HG03460 (cell line): ENCODE data around the gene FXR2.
"Not testable (repeated sequence)": the region's sequence is repeated elsewhere in the genome, so short reads cannot be mapped to it uniquely, and the experiment has no call there.

Source experiments
- ATAC-seq: cut with Tn5 transposase; IDR thresholded peaks from one replicate; pipeline ENCODE4 v1.9.1; 2021; ENCODE audit not compliant: unreplicated experiment

FXR2 gene

GRCh38 chr17:7629939-7630571 is 15.4 kb upstream of the FXR2 start, which contains the start of gene SHBG:
TSS of gene SHBG (plus strand) at chr17:7630135. CDS start at chr17:7630173, 38 bp downstream.
- no peak for ATAC-seq

DNA sequence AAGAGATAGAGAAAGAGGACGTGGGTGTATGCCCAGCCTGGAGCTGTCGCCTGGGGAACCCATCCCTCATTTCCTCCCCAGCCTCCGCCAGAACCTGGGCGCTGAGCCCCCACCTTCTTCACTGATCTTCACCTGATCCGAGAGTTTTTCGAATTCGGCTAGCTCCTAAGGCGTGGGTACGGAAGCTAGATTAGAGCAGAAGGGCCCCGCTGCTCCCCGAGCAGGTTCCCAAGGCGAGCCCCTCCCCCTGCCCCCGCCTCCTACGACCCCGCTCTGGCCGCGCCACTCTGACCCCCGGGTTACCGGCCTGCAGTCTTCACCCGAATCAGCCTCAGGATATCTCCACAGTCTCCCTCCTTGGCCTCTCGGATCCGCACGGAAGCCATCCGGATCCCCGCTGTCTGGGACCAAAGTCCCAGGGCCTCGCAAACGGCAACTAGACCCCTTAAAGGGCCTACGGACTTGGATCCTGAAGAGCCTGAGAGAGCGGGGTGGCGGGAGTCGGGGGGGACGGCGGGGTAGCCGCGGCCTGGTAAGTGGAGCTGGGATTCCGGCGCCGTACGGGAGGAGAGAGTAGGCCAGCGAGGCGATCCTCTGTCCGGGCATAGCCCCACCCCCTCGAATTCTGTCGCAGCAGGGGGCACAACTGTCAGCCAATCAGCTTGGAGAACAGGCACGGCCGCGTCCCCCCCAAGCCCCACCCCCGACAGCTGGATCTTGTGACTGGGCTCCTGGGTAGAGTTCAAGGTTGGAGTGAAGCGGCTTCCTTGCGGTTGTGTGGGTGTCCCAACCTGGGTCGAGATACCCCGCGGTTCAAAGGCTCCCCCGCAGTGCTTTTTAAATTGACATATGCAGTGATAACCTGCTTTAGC is 12.8 kb upstream of the FXR2 start, which contains the start of gene SAT2:
Gene SAT2 (minus strand): TSS at position 572 of the 872 bp plus-strand sequence. CDS start 186 bp downstream, at position 386.
- peak; percentile 77 for ATAC-seq

- ATAC-seq: no peak
Measured at GRCh38 chr17:7626956-7627249, 12.2 kb upstream of the FXR2 start.

GRCh38 chr17:7626307-7626706 is 11.6 kb upstream of the FXR2 start:
- no peak for ATAC-seq

- not testable (repeated sequence) for ATAC-seq
Measured at GRCh38 chr17:7625749-7626148, 11.1 kb upstream of the FXR2 start.

- no peak for ATAC-seq
Measured at GRCh38 chr17:7623661-7624060, 9.0 kb upstream of the FXR2 start.

DNA sequence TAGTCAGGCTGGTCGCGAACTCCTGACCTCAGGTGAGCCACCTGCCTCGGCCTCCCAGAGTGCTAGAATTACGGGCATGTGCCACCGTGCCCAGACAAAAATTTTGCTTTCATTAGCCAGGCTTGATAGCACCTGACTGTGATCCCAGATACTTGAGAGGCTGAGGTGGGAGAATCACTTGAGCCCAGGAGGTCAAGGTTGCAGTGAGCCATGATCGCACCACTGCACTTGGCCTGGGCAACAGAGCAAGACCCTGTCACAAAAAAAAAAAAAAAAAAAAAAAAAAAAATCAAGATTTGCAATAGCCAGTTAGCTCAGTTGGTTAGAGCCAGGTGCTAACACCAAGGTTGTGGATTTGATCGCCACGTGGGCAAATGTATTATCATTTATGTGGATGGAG is 6.1 kb upstream of the FXR2 start:
- ATAC-seq: no peak

DNA sequence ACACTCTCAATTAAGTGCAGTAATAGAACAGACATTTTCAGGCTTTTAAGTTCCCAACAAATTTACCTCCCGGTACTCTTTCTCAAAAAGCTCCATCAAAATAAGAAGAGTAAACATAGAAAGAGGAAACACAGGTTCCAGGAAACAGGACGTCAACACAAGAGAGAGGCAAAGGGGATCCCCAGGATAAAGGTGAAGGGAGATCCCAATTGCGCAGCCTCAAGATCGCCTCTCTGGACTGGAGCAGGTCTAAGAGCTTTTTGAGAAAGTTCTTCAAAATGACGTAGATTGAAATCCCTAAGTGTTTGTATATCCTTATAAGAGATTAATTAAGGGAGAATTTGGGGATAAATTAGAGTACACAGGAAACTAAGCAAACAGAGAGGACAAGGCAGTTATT is 3.9 kb upstream of the FXR2 start:
- no peak for ATAC-seq

GRCh38 chr17:7615265-7615747 is 609 bp upstream of the FXR2 start:
- no peak for ATAC-seq

DNA sequence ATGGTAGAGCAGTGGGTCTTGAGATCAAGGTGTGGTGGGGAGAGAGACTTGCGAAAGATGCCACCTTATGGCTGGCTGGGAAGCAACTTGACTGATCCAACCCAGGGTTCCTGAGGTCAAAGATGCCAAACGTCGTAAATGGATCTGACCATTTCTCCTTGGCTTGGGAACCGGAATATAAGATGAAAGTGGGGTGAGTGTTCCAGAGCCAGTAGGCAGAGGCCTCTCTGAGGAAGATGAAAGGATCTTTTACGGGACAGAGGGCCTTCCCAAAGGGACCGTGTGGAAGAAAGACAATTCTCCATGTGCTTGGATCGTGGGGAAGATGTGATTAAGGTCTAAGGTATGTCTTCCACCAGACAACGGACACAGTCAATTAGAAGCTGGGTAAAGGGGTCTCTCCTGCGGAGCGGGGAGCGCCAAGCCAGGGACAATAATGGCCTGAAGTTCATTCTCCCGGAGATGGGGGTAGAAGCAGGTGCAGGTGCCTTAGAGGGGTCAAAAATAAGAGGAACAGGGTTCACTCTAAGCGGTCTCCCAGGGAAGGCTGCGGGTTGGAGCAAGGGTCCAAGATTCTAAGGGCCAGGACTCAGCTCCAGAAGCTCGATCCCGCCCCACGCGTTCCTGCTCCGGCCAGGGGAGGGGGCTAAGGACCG is 800 bp downstream of the FXR2 start:
- ATAC-seq: no peak

DNA sequence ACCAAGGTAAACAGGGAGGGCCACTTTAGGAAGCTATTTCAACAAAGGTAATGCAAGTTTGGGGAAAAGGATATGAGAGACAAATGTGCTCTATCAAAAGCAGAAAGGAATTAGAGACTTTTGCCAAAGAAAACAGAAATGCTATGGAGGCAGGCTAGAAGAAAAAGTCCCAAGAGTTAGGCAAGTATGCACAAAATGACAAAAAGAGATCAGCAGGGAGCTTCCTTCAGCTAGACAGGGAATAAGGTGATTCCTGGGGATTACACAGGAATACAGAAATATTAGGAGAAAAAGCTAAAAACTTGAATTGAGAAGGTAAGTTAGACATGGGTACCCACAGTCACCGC is 2.4 kb downstream of the FXR2 start:
- ATAC-seq: no peak

- ATAC-seq: no peak
Measured at GRCh38 chr17:7611635-7612293, 2.9 kb downstream of the FXR2 start.

DNA sequence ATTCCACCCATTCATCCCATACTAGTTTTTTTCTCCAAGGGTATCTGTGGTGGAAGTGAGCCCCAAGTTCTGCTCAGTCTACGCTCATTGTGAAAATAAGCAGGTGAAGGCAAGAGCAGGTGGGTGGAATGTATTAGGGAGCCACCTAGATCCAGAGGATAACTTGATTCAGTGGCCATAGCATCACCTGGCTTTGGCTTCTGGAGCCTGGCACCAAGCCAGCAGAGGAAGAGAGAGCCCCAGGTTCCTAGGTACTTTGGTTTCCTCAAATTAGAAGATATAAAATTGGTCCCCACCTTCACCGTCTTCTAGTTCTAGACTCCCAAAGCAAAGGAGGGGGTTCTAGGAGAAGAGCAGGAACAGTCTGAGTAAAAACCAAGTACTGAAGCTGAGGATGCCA is 4.1 kb downstream of the FXR2 start:
- ATAC-seq: no peak

DNA sequence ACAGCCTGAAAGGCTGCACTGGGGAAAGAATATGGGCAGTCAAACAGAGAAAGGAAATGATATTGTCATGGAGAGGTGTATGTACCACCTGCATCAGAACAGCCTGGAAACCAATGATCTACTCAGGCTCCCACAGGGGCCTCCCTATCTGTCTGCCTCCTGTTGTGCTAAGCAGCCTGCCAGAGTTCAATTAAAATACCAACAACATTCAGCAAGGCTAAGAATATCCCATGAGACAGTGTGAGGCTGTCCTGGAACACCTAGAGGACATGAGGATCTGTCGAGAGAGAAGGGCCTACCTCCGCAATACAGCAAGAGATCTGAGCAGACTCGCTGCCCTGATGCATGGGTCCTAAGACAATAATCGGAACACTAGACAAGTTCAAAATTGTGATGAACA is 8.4 kb downstream of the FXR2 start:
- no peak for ATAC-seq

DNA sequence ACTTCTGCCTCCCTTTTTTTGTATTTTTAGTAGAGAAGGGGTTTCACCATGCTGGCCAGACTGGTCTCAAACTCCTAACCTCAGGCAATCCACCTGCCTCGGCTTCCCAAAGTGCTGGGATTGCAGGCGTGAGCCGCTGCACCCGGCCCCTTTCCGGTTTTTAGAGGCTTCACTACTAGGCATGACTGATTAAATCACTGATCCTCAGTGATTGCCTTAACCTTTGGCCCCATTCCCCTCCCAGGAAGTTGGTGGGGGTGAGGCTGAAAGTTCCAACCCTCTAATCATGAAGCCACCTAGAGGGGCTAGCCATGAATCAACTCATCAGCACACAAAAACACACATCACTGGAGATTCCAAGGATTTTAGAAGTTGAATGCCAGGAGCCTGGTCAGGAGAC is 17.1 kb downstream of the FXR2 start:
- not testable (repeated sequence) for ATAC-seq

DNA sequence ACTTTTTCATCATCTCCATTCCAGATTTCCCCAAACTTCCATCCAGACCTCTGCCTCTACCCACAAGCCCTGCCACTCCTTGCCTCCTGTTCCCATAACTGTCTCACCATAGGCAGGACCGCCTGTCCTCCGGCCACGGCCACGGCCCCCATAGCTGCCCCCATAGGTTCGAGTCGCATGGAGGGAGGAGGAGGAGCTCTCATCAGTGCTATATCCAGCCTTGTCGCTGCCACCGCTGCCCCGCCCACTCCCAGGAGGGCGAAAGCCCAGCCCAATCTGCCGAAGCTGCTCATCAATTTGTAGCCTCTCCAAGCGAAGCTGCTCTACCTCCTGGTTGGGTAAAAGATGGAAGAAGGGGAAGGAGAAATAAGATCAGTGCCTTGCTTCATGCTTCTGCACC is 21.4 kb downstream of the FXR2 start:
- no peak for ATAC-seq

GRCh38 chr17:7592422-7593021 is 22.2 kb downstream of the FXR2 start:
- ATAC-seq: no peak

DNA sequence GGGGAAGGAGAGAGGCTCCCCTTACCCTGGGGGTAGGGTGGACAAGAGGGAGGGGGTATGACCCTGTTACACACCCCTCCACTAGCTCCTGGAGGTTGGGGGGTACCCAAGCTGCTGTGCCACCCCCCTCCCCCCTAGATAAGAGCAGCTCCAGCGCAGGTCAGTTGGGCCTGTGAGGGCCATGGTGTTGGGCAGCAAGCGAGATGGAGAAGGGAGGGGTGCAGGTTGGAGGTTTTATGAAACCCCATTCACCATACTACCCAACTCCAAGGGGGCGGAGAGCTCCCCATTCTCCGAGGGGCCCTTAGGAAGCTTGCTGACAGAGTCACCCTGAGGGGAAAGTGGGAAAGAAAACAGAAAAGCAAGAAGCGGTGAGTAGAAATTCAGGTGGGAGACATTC is 23.1 kb downstream of the FXR2 start:
- ATAC-seq: no peak

DNA sequence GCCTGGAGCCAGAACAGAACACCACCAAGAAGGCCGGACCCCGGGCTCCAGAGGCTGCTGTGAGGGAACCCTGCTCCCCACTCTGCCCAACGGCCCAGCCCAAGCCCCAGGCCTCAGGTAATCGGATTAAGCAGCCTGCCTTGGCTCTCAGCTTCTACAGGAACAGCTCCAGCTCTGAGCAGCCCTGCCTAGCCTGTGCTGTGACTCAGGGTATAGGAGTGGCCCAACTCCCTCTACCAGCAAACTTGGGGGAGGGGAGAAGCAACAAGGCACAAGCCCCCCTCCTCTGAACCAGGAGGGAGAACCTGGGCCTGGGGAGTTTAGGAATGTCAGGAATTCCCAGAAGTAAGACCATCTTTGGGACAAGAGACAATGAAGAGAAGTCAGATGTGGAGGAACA is 24.0 kb downstream of the FXR2 start:
- ATAC-seq: no peak

- no peak for ATAC-seq
Measured at GRCh38 chr17:7589891-7590691, 24.6 kb downstream of the FXR2 start, which contains the start of gene SOX15. TSS of gene SOX15 (minus strand) at chr17:7590094. CDS start at chr17:7589676, 418 bp downstream.
